Astrocyte of the hippocampus (primary cell): ENCODE measurements around the gene FBLN2.
A peak's percentile ranks its signal among the peaks of the same experiment; 100 is the strongest.

Source experiments
- DNase-seq: peaks from one replicate; pipeline ENCODE4 v3.0.0; 2011; ENCODE audit warnings: low read depth, low spot score

Gene FBLN2

DNA sequence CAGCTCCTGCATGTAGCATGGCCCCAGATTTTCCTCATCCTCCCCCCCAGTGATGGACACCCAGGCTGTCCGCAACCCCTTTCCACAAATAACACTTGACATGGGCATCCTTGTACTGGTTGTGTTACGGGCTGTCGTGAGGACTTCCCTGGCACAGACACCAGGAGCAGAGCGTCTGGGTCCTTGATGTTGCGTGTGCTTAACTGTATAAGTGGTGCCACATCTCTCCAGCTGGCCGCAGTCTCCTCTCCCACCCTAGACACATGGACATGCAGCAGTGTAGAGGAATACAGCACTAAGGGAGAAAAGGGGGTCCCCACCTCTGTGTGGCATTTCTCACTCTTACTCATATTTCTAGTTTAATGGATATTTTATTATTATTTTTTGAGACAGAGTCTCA is 56.6 kb downstream of the FBLN2 start:
- no peak for DNase-seq

GRCh38 chr3:13607821-13608597 is 59.1 kb downstream of the FBLN2 start:
- DNase-seq = no peak

GRCh38 chr3:13608969-13609725 is 60.2 kb downstream of the FBLN2 start:
- no peak for DNase-seq

GRCh38 chr3:13610006-13610570 is 61.2 kb downstream of the FBLN2 start:
- DNase-seq = no peak

GRCh38 chr3:13611221-13611620 is 62.3 kb downstream of the FBLN2 start:
- no peak for DNase-seq

DNA sequence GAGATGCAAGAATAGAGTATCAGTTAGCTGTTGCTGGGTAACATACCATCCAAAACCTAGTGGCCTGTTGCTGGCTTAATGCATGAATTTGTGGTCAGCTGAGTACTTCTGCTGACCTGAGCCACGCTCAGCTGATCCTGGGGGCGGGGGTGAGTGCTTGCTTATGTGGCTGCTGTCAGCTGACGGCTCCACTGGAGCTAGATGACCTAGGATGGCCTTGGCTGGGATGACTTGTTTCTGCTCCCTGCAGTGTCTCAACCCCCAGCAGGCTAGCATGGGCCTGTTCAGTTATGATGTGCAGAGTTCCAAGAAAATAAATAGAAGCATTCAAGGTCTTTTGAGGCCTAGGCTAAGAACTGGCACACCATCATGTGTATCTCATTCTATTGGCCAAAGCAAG is 63.9 kb downstream of the FBLN2 start:
- DNase-seq = no peak

- no peak for DNase-seq
These were observed 64.6 kb downstream of the FBLN2 start for GRCh38 chr3:13613343-13614190.

DNA sequence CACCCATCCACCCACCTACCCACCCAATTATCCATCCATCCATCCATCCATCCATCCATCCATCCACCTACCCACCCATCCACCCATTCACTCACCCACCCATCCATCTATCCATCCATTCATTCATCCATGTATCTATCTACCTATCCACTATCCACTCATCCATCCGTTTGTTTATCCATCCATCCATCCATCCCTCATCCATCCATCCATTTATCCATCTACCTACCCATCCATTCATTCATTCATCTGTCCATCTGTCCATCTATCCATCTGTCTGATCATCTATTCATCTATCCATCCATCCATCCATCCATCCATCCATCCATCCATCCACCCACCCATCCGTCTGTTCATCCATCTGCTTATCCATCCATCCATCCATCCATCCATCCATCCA is 65.7 kb downstream of the FBLN2 start:
- no peak for DNase-seq

GRCh38 chr3:13615019-13615528 is 66.1 kb downstream of the FBLN2 start:
- no peak for DNase-seq

DNA sequence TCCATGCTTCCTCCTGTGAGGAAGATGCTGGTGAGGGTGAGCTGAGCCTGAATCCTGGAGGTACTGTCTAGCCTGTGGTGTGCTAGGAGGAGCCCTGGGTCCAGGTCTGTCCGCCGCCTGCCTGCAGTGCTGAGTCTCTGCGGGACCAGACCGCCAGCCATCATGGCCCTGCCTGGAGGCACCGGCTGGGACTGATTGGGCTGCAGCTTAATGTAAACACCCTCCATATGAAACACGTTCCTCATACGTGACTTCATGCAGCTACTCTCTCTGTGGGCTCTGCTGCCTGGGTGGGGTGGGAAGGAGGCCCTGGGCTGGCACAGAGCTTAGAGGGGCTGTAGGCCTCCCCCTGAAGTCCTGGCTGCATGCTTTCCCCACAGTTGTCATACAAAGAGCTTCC is 67.4 kb downstream of the FBLN2 start:
- DNase-seq = no peak

GRCh38 chr3:13617097-13617738 is 68.3 kb downstream of the FBLN2 start:
- DNase-seq = no peak

DNA sequence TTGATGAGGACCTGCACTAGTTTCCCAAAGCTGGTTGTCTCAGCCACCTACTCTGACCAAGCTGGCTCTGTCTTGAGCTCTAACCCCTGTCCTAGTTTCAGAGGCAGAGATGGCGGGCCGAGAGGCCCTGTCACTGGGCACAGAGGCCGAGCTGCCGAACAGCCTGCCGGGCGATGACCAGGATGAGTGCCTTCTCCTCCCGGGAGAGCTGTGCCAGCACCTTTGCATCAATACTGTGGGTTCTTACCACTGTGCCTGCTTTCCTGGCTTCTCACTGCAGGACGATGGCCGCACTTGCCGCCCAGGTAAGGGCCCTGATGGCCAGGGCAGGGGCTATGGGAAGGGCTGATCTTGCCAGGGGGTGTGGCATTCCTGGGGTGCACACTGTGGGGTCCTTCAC is 69.1 kb downstream of the FBLN2 start:
- no peak for DNase-seq

DNA sequence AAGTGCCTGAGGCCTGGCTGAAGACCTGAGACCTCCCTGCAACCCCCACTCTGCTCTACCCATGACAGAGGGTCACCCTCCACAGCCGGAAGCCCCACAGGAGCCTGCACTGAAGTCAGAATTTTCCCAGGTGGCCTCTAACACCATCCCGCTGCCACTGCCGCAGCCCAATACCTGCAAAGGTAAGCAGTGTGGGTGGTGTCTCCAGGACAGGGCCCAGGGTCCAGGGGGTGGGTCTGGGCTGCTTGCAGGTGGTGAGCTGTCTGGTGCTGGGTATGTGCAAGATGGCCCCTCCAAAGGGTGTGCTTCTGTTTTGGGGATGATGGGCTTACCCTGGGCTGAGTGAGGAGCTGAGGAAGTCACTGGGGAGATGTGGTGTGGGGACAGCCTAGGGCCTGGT is 69.9 kb downstream of the FBLN2 start:
- DNase-seq = no peak

- no peak for DNase-seq
These were observed 70.8 kb downstream of the FBLN2 start for GRCh38 chr3:13619661-13620230.

GRCh38 chr3:13620281-13620680 is 71.4 kb downstream of the FBLN2 start:
- DNase-seq = no peak

- DNase-seq = no peak
These were observed 71.9 kb downstream of the FBLN2 start for GRCh38 chr3:13620776-13621365.

- DNase-seq = no peak
These were observed 72.7 kb downstream of the FBLN2 start for GRCh38 chr3:13621381-13622221.

GRCh38 chr3:13622356-13622755 is 73.4 kb downstream of the FBLN2 start:
- DNase-seq = no peak

GRCh38 chr3:13623101-13623654 is 74.3 kb downstream of the FBLN2 start:
- peak; percentile 57 for DNase-seq
